DND-41 (cell line): ENCODE data around the gene PCK2.

ENCODE experiments used
- ATAC-seq: fragments of 200-7000 bp; cut with Tn5 transposase; 3 replicates; pipeline ENCODE4 v1.9.1; 2021; ENCODE audit warnings: low read depth; ENCODE audit not compliant: insufficient read depth
- DNase-seq: peaks from one replicate; pipeline ENCODE4 v3.0.0-alpha.2; 2020
- H2AFZ ChIP-seq: 2 replicates; pipeline ENCODE4 v1.6.0; 2012; ENCODE audit warnings: low read depth, low read length
- H3K27ac ChIP-seq: 2 replicates; pipeline ENCODE4 v1.5.1; 2012; ENCODE audit warnings: low read length, inconsistent platforms
- H3K27me3 ChIP-seq: fragments of 200-600 bp; sonication (generic); 2 replicates; pipeline ENCODE4 v1.6.0; 2012; ENCODE audit warnings: low read length, mild to moderate bottlenecking, inconsistent platforms; ENCODE audit not compliant: insufficient read depth, poor library complexity
- H3K36me3 ChIP-seq: 2 replicates; pipeline ENCODE4 v1.5.1; 2012; ENCODE audit warnings: low read length, inconsistent platforms; ENCODE audit not compliant: insufficient read depth
- H3K4me1 ChIP-seq: 2 replicates; pipeline ENCODE4 v1.5.1; 2012; ENCODE audit warnings: mild to moderate bottlenecking, low read length; ENCODE audit not compliant: insufficient read depth
- H3K4me2 ChIP-seq: 2 replicates; pipeline ENCODE4 v1.6.0; 2012; ENCODE audit warnings: mild to moderate bottlenecking, moderate library complexity, low read length, inconsistent platforms; ENCODE audit not compliant: insufficient read depth
- H3K4me3 ChIP-seq, 2 experiments: fragments of 200-600 bp in 1 of 2; shearing (Covaris generic) in 1 of 2; 2 replicates each; pipeline ENCODE4 v1.5.1; 2012 to 2016; ENCODE audit warnings: inconsistent platforms in 2 of 2, low read length in 2 of 2, mild to moderate bottlenecking in 2 of 2, low read depth in 1 of 2, moderate library complexity in 1 of 2
- H3K79me2 ChIP-seq: 2 replicates; pipeline ENCODE4 v1.6.0; 2012; ENCODE audit warnings: low read length, inconsistent platforms; ENCODE audit not compliant: insufficient read depth
- H3K9ac ChIP-seq: 2 replicates; pipeline ENCODE4 v1.6.0; 2012; ENCODE audit warnings: low read depth, mild to moderate bottlenecking, inconsistent platforms, low read length, moderate library complexity
- H3K9me3 ChIP-seq: 2 replicates; pipeline ENCODE4 v1.5.1; 2012; ENCODE audit warnings: low read length, moderate library complexity, mild to moderate bottlenecking, inconsistent platforms; ENCODE audit not compliant: insufficient read depth, severe bottlenecking
- H4K20me1 ChIP-seq: 2 replicates; pipeline ENCODE4 v1.6.0; 2012; ENCODE audit warnings: low read length; ENCODE audit not compliant: insufficient read depth
- CTCF ChIP-seq: IDR thresholded peaks from 2 replicates; pipeline ENCODE4 v1.5.1; 2012; ENCODE audit warnings: borderline replicate concordance, low read length, moderate library complexity, mild to moderate bottlenecking; ENCODE audit not compliant: poor library complexity, severe bottlenecking; ENCODE audit errors: extremely low read depth
- EZH2 ChIP-seq: IDR thresholded peaks from 3 replicates; pipeline ENCODE4 v1.6.1; 2012; ENCODE audit warnings: borderline replicate concordance, low read depth, mild to moderate bottlenecking, moderate library complexity, low read length, inconsistent platforms; ENCODE audit not compliant: severe bottlenecking

PCK2 gene

GRCh38 chr14:24074625-24075484, 19.3 kb upstream of the PCK2 start:
- DNase-seq (no peak), ATAC-seq (no peak)
- Histone ChIP-seq H3K9ac (no peak overlapping the region), H3K36me3 (no peaks in the 10 kb centered on the region), H3K27ac (no peak overlapping the region), H2AFZ (no peak overlapping the region), H3K9me3 (no peaks in the 10 kb centered on the region), H3K4me2 (no peak overlapping the region), H3K27me3 (no peaks in the 10 kb centered on the region), H3K4me1 (no peaks in the 10 kb centered on the region), H3K4me3 (no peak overlapping the region), H4K20me1 (peaks cover 6% of the 10 kb centered on the region; the same call in 1 of the 2 replicates), H3K79me2 (no peaks in the 10 kb centered on the region)
- TF ChIP-seq EZH2 = no peak
- TF ChIP-seq CTCF = no peak

GRCh38 chr14:24075485-24076301, 18.4 kb upstream of the PCK2 start:
- Histone ChIP-seq H3K4me2 (no peak overlapping the region), H2AFZ (no peak overlapping the region)
- ATAC-seq = no peak

DNA sequence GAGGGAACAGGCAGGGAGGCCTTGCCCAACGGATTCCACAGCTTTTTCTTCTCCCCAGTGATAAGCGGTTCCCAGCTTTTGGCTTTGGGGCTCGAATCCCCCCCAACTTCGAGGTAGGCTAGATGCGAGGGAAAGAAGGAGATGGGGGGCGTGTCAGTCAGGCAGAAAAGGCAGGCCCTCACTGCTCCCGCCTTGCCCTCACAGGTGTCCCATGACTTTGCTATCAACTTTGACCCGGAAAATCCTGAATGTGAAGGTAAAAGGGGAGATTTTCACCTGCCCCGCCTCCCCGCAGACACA, 17.9 kb upstream of the PCK2 start:
- H3K9ac ChIP-seq = no peak overlapping the region
- H4K20me1 ChIP-seq = peaks cover 12% of the 10 kb centered on the region
- H3K27ac ChIP-seq = no peak overlapping the region
- peaks cover 10% of the 10 kb centered on the region for H3K4me1 ChIP-seq
- no peaks in the 10 kb centered on the region for H3K9me3 ChIP-seq
- no peak overlapping the region for H3K4me3 ChIP-seq
- H3K27me3 ChIP-seq = peaks cover 13% of the 10 kb centered on the region
- no peak for TF ChIP-seq EZH2
- TF ChIP-seq CTCF = no peak
- H3K36me3 ChIP-seq = no peaks in the 10 kb centered on the region
- no peak overlapping the region for H3K4me2 ChIP-seq
- ATAC-seq = no peak
- DNase-seq = no peak
- H2AFZ ChIP-seq = no peak overlapping the region
- H3K79me2 ChIP-seq = no peaks in the 10 kb centered on the region

More at GRCh38 chr14:24075485-24076301, 18.4 kb upstream of the PCK2 start:
- Histone ChIP-seq H3K27ac (no peak overlapping the region), H4K20me1 (peaks cover 12% of the 10 kb centered on the region), H3K27me3 (peaks cover 7% of the 10 kb centered on the region), H3K9me3 (no peaks in the 10 kb centered on the region), H3K4me3 (no peak overlapping the region), H3K4me1 (peaks cover 5% of the 10 kb centered on the region), H3K9ac (no peak overlapping the region), H3K79me2 (no peaks in the 10 kb centered on the region), H3K36me3 (no peaks in the 10 kb centered on the region)
- DNase-seq = no peak
- no peak for TF ChIP-seq CTCF
- TF ChIP-seq EZH2 = no peak
